ENCODE measurements around the gene GOLGA6L2.

GOLGA6L2 gene, protein sequence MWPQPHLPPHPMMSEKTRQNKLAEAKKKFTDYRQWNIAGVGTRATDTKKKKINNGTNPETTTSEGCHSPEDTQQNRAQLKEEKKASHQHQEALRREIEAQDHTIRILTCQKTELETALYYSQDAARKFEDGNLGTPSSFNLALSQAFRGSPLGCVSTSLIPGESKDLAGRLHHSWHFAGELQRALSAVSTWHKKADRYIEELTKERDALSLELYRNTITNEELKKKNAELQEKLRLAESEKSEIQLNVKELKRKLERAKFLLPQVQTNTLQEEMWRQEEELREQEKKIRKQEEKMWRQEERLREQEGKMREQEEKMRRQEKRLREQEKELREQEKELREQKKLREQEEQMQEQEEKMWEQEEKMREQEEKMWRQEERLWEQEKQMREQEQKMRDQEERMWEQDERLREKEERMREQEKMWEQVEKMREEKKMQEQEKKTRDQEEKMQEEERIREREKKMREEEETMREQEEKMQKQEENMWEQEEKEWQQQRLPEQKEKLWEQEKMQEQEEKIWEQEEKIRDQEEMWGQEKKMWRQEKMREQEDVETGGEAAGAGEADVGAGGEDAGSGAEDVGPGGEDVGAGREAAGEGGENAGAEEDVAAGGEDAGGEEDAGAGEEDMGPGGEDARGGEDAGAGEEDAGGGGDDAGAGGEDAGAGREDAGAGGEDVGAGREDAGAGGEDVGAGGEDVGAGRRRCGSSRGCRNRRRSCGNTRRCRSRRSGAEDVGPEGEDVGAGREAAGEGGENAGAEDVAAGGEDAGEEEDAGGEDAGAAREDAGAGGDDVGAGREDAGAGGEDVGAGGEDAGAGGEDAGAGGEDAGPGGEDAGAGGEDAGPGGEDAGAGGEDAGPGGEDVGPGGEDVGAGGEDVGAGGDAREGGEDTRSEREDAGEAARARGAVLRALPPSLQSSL

GRCh38 chr15:23447107-23447500 is at the start of gene GOLGA6L2:
TSS of gene GOLGA6L2 (minus strand) at chr15:23447243. CDS start at chr15:23447181, 62 bp downstream.
- H3K27me3 ChIP-seq (ENCODE audit: control insufficient read depth, insufficient read depth, low read length) = no peaks in the 10 kb centered on the region
- H3K36me3 ChIP-seq (ENCODE audit: control insufficient read depth, insufficient read depth, low read length) = no peaks in the 10 kb centered on the region
- H3K27ac ChIP-seq (ENCODE audit: low read length) = no peak within 1 kb of the TSS
- H3K9me3 ChIP-seq (ENCODE audit: control insufficient read depth, insufficient read depth, low read length) = 0 out of 2 replicates have a peak, but pooled peaks cover 1% of the 10 kb centered on the region
- H3K4me3 ChIP-seq (ENCODE audit: low read length) = no peak within 1 kb of the TSS
- no peak for DNase-seq (ENCODE audit: low read depth, low spot score)
- no peaks in the 10 kb centered on the region for H3K4me1 ChIP-seq (ENCODE audit: control insufficient read depth, insufficient read depth, low read length)
- WGBS (ENCODE audit: insufficient coverage, insufficient read length) = no CpG with 5 or more reads among the region's 10 CpGs

GRCh38 chr15:23484870-23485269 is 37.8 kb upstream of the GOLGA6L2 start:
- Histone ChIP-seq H3K4me1 (ENCODE audit: control insufficient read depth, insufficient read depth, low read length) (no peaks in the 10 kb centered on the region), H3K27me3 (ENCODE audit: control insufficient read depth, insufficient read depth, low read length) (no peaks in the 10 kb centered on the region), H3K9me3 (ENCODE audit: control insufficient read depth, insufficient read depth, low read length) (no peaks in the 10 kb centered on the region), H3K27ac (ENCODE audit: low read length) (no peak overlapping the region), H3K4me3 (ENCODE audit: low read length) (no peak overlapping the region), H3K36me3 (ENCODE audit: control insufficient read depth, insufficient read depth, low read length) (no peaks in the 10 kb centered on the region)
- no CpG with 5 or more reads among the region's 2 CpGs for WGBS (ENCODE audit: insufficient coverage, insufficient read length)
- DNase-seq (ENCODE audit: low read depth, low spot score) = no peak

GRCh38 chr15:23483821-23484299 is 36.8 kb upstream of the GOLGA6L2 start:
- DNase-seq (ENCODE audit: low read depth, low spot score) = no peak
- no peaks in the 10 kb centered on the region for H3K27me3 ChIP-seq (ENCODE audit: control insufficient read depth, insufficient read depth, low read length)
- no peaks in the 10 kb centered on the region for H3K36me3 ChIP-seq (ENCODE audit: control insufficient read depth, insufficient read depth, low read length)
- H3K4me3 ChIP-seq (ENCODE audit: low read length) = no peak overlapping the region
- no CpG with 5 or more reads among the region's 2 CpGs for WGBS (ENCODE audit: insufficient coverage, insufficient read length)
- no peaks in the 10 kb centered on the region for H3K4me1 ChIP-seq (ENCODE audit: control insufficient read depth, insufficient read depth, low read length)
- H3K27ac ChIP-seq (ENCODE audit: low read length) = no peak overlapping the region
- no peaks in the 10 kb centered on the region for H3K9me3 ChIP-seq (ENCODE audit: control insufficient read depth, insufficient read depth, low read length)

- H3K4me3 ChIP-seq (ENCODE audit: low read length) = no peak overlapping the region
- H3K36me3 ChIP-seq (ENCODE audit: control insufficient read depth, insufficient read depth, low read length) = no peaks in the 10 kb centered on the region
- no peaks in the 10 kb centered on the region for H3K9me3 ChIP-seq (ENCODE audit: control insufficient read depth, insufficient read depth, low read length)
- no peaks in the 10 kb centered on the region for H3K4me1 ChIP-seq (ENCODE audit: control insufficient read depth, insufficient read depth, low read length)
- no CpG with 5 or more reads among the region's 3 CpGs for WGBS (ENCODE audit: insufficient coverage, insufficient read length)
- no peaks in the 10 kb centered on the region for H3K27me3 ChIP-seq (ENCODE audit: control insufficient read depth, insufficient read depth, low read length)
- H3K27ac ChIP-seq (ENCODE audit: low read length) = no peak overlapping the region
- no peak for DNase-seq (ENCODE audit: low read depth, low spot score)
Measured at GRCh38 chr15:23482764-23483489, 35.9 kb upstream of the GOLGA6L2 start.

DNA sequence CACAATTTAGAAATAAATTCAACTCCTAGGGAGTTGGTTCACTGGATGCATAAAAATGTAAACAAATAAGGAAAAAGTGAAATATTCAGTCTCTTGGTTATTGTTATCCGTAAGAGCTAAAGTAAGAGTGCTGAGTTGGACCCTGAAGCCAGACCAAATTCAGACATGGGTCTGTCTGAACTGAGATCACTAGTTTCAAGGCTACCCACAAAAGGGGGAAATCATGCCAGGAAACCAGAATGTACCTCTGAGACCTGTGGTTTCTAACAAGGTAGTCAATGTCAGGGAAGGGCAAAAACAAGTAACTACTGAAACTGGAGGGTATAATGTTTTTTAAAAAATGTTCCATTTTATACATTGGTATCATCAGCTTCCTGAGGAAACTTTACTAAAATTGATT is 35.2 kb upstream of the GOLGA6L2 start:
- H3K27ac ChIP-seq (ENCODE audit: low read length) = no peak overlapping the region
- no CpG with 5 or more reads among the region's 1 CpG for WGBS (ENCODE audit: insufficient coverage, insufficient read length)
- no peaks in the 10 kb centered on the region for H3K4me1 ChIP-seq (ENCODE audit: control insufficient read depth, insufficient read depth, low read length)
- no peak for DNase-seq (ENCODE audit: low read depth, low spot score)
- H3K36me3 ChIP-seq (ENCODE audit: control insufficient read depth, insufficient read depth, low read length) = no peaks in the 10 kb centered on the region
- no peaks in the 10 kb centered on the region for H3K9me3 ChIP-seq (ENCODE audit: control insufficient read depth, insufficient read depth, low read length)
- H3K4me3 ChIP-seq (ENCODE audit: low read length) = no peak overlapping the region
- no peaks in the 10 kb centered on the region for H3K27me3 ChIP-seq (ENCODE audit: control insufficient read depth, insufficient read depth, low read length)

DNA sequence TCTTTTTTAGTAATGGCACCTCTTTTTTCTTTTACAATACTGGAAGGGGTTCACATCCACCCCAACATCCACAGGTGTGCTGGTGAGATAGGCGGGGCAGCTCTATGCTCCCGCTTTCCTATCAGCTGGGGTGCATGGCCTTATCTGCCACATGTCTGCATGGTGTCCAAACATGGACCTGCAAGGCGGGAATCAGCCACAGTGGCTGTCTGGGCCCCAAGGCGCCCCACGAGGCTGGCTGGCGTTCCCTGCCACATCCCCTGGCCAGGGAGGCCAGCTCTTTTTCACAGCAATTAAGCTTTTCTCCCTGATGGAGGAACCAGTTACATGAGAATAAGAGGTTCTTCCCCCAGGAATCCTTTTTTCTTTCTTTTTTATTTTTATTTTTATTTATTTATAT is 30.9 kb upstream of the GOLGA6L2 start:
- no peak for DNase-seq (ENCODE audit: low read depth, low spot score)
- no peak overlapping the region for H3K4me3 ChIP-seq (ENCODE audit: low read length)
- no peaks in the 10 kb centered on the region for H3K27me3 ChIP-seq (ENCODE audit: control insufficient read depth, insufficient read depth, low read length)
- H3K36me3 ChIP-seq (ENCODE audit: control insufficient read depth, insufficient read depth, low read length) = no peaks in the 10 kb centered on the region
- peaks cover 2% of the 10 kb centered on the region; the same call in 1 of the 2 replicates for H3K9me3 ChIP-seq (ENCODE audit: control insufficient read depth, insufficient read depth, low read length)
- H3K27ac ChIP-seq (ENCODE audit: low read length) = no peak overlapping the region
- H3K4me1 ChIP-seq (ENCODE audit: control insufficient read depth, insufficient read depth, low read length) = no peaks in the 10 kb centered on the region
- no CpG with 5 or more reads among the region's 6 CpGs for WGBS (ENCODE audit: insufficient coverage, insufficient read length)

GRCh38 chr15:23472678-23473077 is 25.6 kb upstream of the GOLGA6L2 start:
- Histone ChIP-seq H3K27me3 (ENCODE audit: control insufficient read depth, insufficient read depth, low read length) (no peaks in the 10 kb centered on the region), H3K4me3 (ENCODE audit: low read length) (no peak overlapping the region), H3K9me3 (ENCODE audit: control insufficient read depth, insufficient read depth, low read length) (peaks cover 4% of the 10 kb centered on the region; the same call in 1 of the 2 replicates), H3K4me1 (ENCODE audit: control insufficient read depth, insufficient read depth, low read length) (no peaks in the 10 kb centered on the region), H3K36me3 (ENCODE audit: control insufficient read depth, insufficient read depth, low read length) (no peaks in the 10 kb centered on the region), H3K27ac (ENCODE audit: low read length) (no peak overlapping the region)
- whole genome bisulfite sequencing (ENCODE audit: insufficient coverage, insufficient read length) = no CpG with 5 or more reads among the region's 3 CpGs
- no peak for DNase-seq (ENCODE audit: low read depth, low spot score)

GRCh38 chr15:23472033-23472432 is 25.0 kb upstream of the GOLGA6L2 start:
- Histone ChIP-seq H3K4me1 (ENCODE audit: control insufficient read depth, insufficient read depth, low read length) (no peaks in the 10 kb centered on the region), H3K9me3 (ENCODE audit: control insufficient read depth, insufficient read depth, low read length) (peaks cover 4% of the 10 kb centered on the region; the same call in 1 of the 2 replicates), H3K27ac (ENCODE audit: low read length) (no peak overlapping the region), H3K36me3 (ENCODE audit: control insufficient read depth, insufficient read depth, low read length) (no peaks in the 10 kb centered on the region), H3K4me3 (ENCODE audit: low read length) (no peak overlapping the region), H3K27me3 (ENCODE audit: control insufficient read depth, insufficient read depth, low read length) (no peaks in the 10 kb centered on the region)
- no peak for DNase-seq (ENCODE audit: low read depth, low spot score)
- no CpG with 5 or more reads among the region's 1 CpG for WGBS (ENCODE audit: insufficient coverage, insufficient read length)

GRCh38 chr15:23467110-23467600 is 20.1 kb upstream of the GOLGA6L2 start:
- WGBS (ENCODE audit: insufficient coverage, insufficient read length) = no CpG with 5 or more reads among the region's 3 CpGs
- no peak for DNase-seq (ENCODE audit: low read depth, low spot score)

GRCh38 chr15:23457890-23458289 is 10.8 kb upstream of the GOLGA6L2 start:
- no peak for DNase-seq (ENCODE audit: low read depth, low spot score)
- H3K4me1 ChIP-seq (ENCODE audit: control insufficient read depth, insufficient read depth, low read length) = no peaks in the 10 kb centered on the region
- no peaks in the 10 kb centered on the region for H3K27me3 ChIP-seq (ENCODE audit: control insufficient read depth, insufficient read depth, low read length)
- no peak overlapping the region for H3K27ac ChIP-seq (ENCODE audit: low read length)
- H3K36me3 ChIP-seq (ENCODE audit: control insufficient read depth, insufficient read depth, low read length) = no peaks in the 10 kb centered on the region
- WGBS (ENCODE audit: insufficient coverage, insufficient read length) = no CpG with 5 or more reads among the region's 5 CpGs
- H3K4me3 ChIP-seq (ENCODE audit: low read length) = no peak overlapping the region
- no peaks in the 10 kb centered on the region for H3K9me3 ChIP-seq (ENCODE audit: control insufficient read depth, insufficient read depth, low read length)

More at GRCh38 chr15:23467110-23467600, 20.1 kb upstream of the GOLGA6L2 start:
- Histone ChIP-seq H3K4me3 (ENCODE audit: low read length) (no peak overlapping the region), H3K9me3 (ENCODE audit: control insufficient read depth, insufficient read depth, low read length) (peaks cover 2% of the 10 kb centered on the region; the same call in 1 of the 2 replicates), H3K36me3 (ENCODE audit: control insufficient read depth, insufficient read depth, low read length) (no peaks in the 10 kb centered on the region), H3K4me1 (ENCODE audit: control insufficient read depth, insufficient read depth, low read length) (no peaks in the 10 kb centered on the region), H3K27ac (ENCODE audit: low read length) (no peak overlapping the region), H3K27me3 (ENCODE audit: control insufficient read depth, insufficient read depth, low read length) (no peaks in the 10 kb centered on the region)

Data from iPS DF 6.9 (cell line).